ENCODE data around the gene FRMD4A.

FRMD4A gene

DNA sequence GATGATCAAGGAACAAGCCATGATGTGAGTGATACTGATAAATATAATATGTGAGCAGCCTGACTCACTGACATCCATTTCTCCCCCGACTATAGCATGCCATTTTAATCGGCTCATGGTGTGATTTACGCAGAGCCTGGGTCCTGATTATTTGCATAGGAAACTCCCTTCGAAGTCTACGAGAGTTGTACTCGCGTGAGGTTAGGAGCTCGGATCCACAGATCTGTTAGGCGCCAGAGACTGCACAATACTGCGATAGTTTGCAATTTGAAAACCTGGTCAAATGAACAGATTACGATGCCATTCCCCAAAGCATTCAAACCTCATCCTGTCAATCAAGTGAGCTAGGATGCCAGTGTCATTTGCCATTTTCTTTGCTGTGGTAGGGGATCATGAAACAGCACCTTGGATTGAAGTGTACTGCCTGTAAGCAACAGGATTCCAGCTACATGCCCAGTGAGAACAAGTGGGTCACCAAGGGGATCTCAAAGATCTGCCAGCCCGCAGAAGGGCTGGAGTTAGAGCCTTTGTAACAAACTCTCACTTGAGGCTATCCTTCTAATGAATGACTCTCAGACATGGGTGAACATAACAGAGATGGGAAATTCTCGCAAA, 158.3 kb downstream of the FRMD4A start:
- FAIRE-seq (no peak), DNase-seq (ENCODE audit: insufficient read length, low spot score) (no peak)
- TF ChIP-seq POU2F2 (IDR thresholded peaks at IDR 0.05; ENCODE audit: low read depth, low read length), result no peak
- no peak for TF ChIP-seq TAF1 (IDR thresholded peaks at IDR 0.05; ENCODE audit: low read depth, low read length)
- no peak for TF ChIP-seq POLR2A (IDR thresholded peaks at IDR 0.05; ENCODE audit: low read depth, low read length)
- TF ChIP-seq PAX5 (IDR thresholded peaks at IDR 0.05; ENCODE audit: insufficient read depth, low read length, severe bottlenecking), result no peak
- TF ChIP-seq POLR2AphosphoS5 (IDR thresholded peaks at IDR 0.05; ENCODE audit: low read depth, low read length), result no peak
- TF ChIP-seq SPI1 (IDR thresholded peaks at IDR 0.05; ENCODE audit: low read depth, low read length), result no peak

DNA sequence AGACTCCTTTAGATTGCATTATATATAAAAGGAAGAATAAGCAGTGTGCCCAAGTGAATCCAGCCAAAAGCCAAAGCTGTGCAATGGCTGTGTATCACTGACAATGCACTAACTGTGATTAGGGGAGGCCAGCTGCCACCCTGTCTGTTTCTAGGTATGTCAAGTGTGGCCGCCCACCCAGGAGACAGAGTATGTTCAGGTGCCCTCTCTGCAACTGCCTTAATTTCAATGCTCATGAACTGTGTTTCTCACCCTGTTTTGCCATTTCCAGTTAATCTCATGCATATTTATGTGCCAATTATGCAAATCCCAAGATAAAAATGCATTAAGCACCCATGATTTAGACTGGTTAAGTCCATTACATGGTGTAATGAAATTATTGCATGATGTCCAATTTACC, 159.4 kb downstream of the FRMD4A start:
- FAIRE-seq (no peak), DNase-seq (ENCODE audit: insufficient read length, low spot score) (no peak)
- no peak for TF ChIP-seq SPI1 (IDR thresholded peaks at IDR 0.05; ENCODE audit: low read depth, low read length)
- no peak for TF ChIP-seq TAF1 (IDR thresholded peaks at IDR 0.05; ENCODE audit: low read depth, low read length)
- no peak for TF ChIP-seq PAX5 (IDR thresholded peaks at IDR 0.05; ENCODE audit: insufficient read depth, low read length, severe bottlenecking)
- no peak for TF ChIP-seq POLR2A (IDR thresholded peaks at IDR 0.05; ENCODE audit: low read depth, low read length)
- no peak for TF ChIP-seq POLR2AphosphoS5 (IDR thresholded peaks at IDR 0.05; ENCODE audit: low read depth, low read length)
- TF ChIP-seq POU2F2 (IDR thresholded peaks at IDR 0.05; ENCODE audit: low read depth, low read length), result no peak

DNA sequence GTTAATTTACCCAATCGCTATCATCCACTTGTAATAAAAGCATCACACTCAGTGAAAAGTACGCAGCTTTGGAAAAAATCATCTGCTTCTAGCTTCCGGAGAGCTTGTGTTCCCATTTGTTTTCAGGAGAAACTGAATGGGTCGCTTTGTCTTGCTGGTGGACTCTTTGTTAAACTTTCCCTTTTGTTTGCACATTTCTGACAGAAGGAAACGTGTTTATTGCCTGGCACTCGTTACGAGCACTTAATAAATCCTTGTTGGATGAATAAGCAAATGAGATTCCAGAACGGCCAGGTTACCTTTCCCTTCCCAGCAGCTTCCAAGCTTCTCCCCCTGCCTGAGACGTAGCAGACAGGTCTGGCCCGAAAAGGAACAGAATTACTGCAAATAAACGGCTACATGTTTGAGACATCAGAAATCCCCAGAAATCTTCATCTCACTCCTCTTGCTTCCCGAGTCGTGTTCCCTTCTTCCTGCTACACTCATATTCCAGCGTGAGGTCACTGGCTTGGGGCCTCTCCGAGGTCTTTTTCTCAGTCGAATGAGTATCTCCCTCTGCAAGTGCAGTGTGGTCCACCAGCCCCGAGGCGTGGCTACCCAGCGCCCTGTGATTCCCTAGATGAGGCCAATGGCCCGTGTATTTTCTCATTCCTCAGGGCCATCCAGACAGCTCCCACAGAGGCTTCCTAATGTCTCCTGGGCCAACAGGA, 167.2 kb downstream of the FRMD4A start:
- no peak for FAIRE-seq
- no peak for DNase-seq (ENCODE audit: insufficient read length, low spot score)
- TF ChIP-seq TAF1 (IDR thresholded peaks at IDR 0.05; ENCODE audit: low read depth, low read length), result no peak
- TF ChIP-seq PAX5 (IDR thresholded peaks at IDR 0.05; ENCODE audit: insufficient read depth, low read length, severe bottlenecking), result no peak
- no peak for TF ChIP-seq POLR2AphosphoS5 (IDR thresholded peaks at IDR 0.05; ENCODE audit: low read depth, low read length)
- TF ChIP-seq POU2F2 (IDR thresholded peaks at IDR 0.05; ENCODE audit: low read depth, low read length), result no peak
- TF ChIP-seq POLR2A (IDR thresholded peaks at IDR 0.05; ENCODE audit: low read depth, low read length), result no peak
- TF ChIP-seq SPI1 (IDR thresholded peaks at IDR 0.05; ENCODE audit: low read depth, low read length), result no peak

DNA sequence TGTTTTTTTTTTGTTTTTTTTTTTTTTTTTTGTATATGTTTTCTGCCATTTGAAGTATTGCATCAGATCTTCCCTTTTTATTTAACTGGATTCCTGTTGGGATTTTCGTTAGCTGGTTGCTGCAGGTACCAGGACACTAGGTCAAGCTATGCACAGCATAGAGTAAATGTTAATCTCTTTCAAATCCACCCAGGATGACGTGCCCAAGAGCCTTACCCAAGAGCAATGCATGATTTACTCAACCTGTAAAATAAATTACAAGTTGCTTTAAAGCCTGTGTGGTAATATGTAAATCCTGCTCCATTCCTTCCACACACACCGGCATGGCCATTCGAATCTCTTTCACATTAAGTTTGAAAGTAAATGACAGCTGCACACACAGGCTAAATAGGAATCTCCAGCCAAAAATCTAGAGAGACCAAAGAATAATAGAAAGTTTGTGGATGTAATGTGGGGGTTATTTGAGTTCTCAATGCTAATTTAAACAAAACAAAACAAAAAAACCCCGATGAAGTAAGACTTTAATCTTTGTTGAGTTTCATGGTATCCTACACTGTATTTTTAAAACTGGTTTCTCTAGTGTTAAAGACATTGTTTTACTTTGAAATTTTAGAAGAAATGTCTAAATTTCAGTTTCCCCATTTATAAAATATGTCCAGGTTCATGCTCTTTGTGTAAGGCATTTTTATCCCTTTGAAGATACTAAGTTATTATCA, 167.9 kb downstream of the FRMD4A start:
- no peak for DNase-seq (ENCODE audit: insufficient read length, low spot score)
- TF ChIP-seq TAF1 (IDR thresholded peaks at IDR 0.05; ENCODE audit: low read depth, low read length), result no peak
- TF ChIP-seq POLR2AphosphoS5 (IDR thresholded peaks at IDR 0.05; ENCODE audit: low read depth, low read length), result no peak
- TF ChIP-seq PAX5 (IDR thresholded peaks at IDR 0.05; ENCODE audit: insufficient read depth, low read length, severe bottlenecking), result no peak
- TF ChIP-seq SPI1 (IDR thresholded peaks at IDR 0.05; ENCODE audit: low read depth, low read length), result no peak
- no peak for FAIRE-seq

DNA sequence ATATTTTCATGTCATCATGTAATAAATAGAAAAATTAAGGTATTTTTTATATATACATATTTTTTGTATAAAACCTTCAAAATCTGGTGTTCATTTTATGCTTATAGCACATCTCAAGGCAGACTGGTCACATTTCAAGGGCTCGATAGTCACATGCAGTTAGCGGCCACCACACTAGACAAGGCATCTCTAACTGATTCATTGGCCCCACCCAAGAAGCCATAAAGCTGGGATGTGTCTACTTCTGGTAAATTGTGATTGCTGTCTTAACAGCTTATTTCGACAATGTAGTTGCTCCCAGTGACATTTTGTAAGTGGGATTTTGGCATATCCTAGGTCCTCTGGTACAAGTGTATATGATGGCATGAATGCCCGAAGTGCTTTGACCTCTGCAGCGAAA, 168.7 kb downstream of the FRMD4A start:
- FAIRE-seq, result no peak
- TF ChIP-seq SPI1 (IDR thresholded peaks at IDR 0.05; ENCODE audit: low read depth, low read length) (no peak), POLR2A (IDR thresholded peaks at IDR 0.05; ENCODE audit: low read depth, low read length) (no peak), PAX5 (IDR thresholded peaks at IDR 0.05; ENCODE audit: insufficient read depth, low read length, severe bottlenecking) (no peak), TAF1 (IDR thresholded peaks at IDR 0.05; ENCODE audit: low read depth, low read length) (no peak), POLR2AphosphoS5 (IDR thresholded peaks at IDR 0.05; ENCODE audit: low read depth, low read length) (no peak), POU2F2 (IDR thresholded peaks at IDR 0.05; ENCODE audit: low read depth, low read length) (no peak)
- no peak for DNase-seq (ENCODE audit: insufficient read length, low spot score)

DNA sequence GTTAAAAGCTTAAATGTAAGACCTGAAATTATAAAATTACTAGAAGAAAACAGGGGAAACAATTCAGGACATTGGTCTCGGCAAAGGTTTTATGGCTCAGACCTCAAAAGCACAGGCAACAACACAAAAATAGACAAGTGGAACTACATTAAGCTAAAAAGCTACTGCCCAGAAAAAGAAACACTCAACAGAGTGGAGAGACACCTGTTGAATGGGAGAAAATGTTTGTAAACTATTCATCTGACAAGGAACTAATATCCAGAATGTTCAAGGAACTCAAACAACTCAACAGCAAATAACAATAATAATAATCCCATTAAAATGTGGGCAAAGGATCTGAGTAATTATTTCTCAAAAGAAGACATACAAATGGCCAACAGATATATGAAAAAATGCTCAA, 170.4 kb downstream of the FRMD4A start:
- DNase-seq (ENCODE audit: insufficient read length, low spot score), result no peak
- FAIRE-seq, result no peak
- TF ChIP-seq POU2F2 (IDR thresholded peaks at IDR 0.05; ENCODE audit: low read depth, low read length) (no peak), PAX5 (IDR thresholded peaks at IDR 0.05; ENCODE audit: insufficient read depth, low read length, severe bottlenecking) (no peak), TAF1 (IDR thresholded peaks at IDR 0.05; ENCODE audit: low read depth, low read length) (no peak), POLR2AphosphoS5 (IDR thresholded peaks at IDR 0.05; ENCODE audit: low read depth, low read length) (no peak), SPI1 (IDR thresholded peaks at IDR 0.05; ENCODE audit: low read depth, low read length) (no peak), POLR2A (IDR thresholded peaks at IDR 0.05; ENCODE audit: low read depth, low read length) (no peak)

DNA sequence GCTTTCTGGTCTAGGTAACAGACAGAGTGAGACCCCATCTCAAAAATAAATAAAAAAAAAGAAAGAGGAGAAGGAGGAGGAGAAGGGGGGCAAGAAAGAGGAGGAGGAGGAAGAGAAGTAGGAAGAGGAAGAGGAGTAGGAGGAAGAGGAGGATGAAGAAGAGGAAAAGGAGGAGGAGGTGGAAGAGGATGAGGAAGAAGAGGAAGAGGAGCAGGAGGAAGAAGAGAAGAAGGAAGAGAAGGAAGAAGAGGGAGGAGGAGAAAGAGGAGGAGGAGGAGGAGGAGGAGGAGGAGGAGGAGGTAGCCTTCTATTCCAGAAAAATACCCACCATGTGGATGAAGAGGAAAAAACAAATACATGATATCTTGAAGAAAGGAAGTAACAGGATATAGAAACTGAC, 172.1 kb downstream of the FRMD4A start:
- no peak for FAIRE-seq
- TF ChIP-seq TAF1 (IDR thresholded peaks at IDR 0.05; ENCODE audit: low read depth, low read length) (no peak), POU2F2 (IDR thresholded peaks at IDR 0.05; ENCODE audit: low read depth, low read length) (no peak), POLR2A (IDR thresholded peaks at IDR 0.05; ENCODE audit: low read depth, low read length) (no peak), PAX5 (IDR thresholded peaks at IDR 0.05; ENCODE audit: insufficient read depth, low read length, severe bottlenecking) (no peak), POLR2AphosphoS5 (IDR thresholded peaks at IDR 0.05; ENCODE audit: low read depth, low read length) (no peak), SPI1 (IDR thresholded peaks at IDR 0.05; ENCODE audit: low read depth, low read length) (no peak)
- DNase-seq (ENCODE audit: insufficient read length, low spot score), result no peak

DNA sequence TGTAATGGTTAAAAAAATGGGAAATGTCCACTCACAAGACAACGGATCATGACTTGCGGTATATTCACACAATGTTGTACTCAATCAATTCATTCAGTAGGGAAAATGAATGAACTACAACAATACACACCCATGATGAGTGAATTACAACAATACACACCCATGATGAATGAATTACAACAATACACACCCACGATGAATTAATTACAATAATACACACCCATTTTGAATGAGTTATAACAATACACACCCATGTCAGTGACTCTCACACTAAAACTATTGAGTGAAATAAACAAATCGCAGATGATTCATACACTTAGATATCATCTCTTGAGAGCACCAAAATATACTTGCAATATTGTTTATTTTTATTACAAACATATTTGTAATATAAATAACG, 174.6 kb downstream of the FRMD4A start:
- DNase-seq (ENCODE audit: insufficient read length, low spot score) (no peak), FAIRE-seq (no peak)
- TF ChIP-seq TAF1 (IDR thresholded peaks at IDR 0.05; ENCODE audit: low read depth, low read length) (no peak), POU2F2 (IDR thresholded peaks at IDR 0.05; ENCODE audit: low read depth, low read length) (no peak), SPI1 (IDR thresholded peaks at IDR 0.05; ENCODE audit: low read depth, low read length) (no peak), POLR2AphosphoS5 (IDR thresholded peaks at IDR 0.05; ENCODE audit: low read depth, low read length) (no peak), PAX5 (IDR thresholded peaks at IDR 0.05; ENCODE audit: insufficient read depth, low read length, severe bottlenecking) (no peak), POLR2A (IDR thresholded peaks at IDR 0.05; ENCODE audit: low read depth, low read length) (no peak)

DNA sequence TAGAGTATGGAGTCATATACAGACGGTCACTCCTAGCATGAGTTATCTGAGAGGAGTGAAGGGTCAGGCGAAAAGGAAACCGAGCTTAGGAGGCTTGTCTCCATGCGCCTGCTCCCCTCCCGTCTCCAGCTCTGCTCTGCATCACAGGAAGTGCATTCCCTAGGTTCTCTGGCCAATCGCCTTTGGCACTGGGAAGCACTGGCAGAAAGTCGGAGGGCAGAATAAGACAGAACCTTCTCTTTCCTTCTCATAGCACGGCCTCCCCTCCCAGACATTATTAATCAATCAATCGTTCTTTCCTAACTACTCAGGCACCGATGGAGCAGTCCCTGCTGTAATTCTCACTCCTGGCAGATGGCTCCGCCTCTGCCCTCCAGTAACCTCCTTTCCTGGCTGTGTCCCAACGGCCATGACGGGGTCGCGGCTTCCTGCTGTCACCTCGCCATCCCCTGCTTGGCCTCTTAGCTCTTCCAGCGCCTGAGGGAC, 177.1 kb downstream of the FRMD4A start:
- FAIRE-seq (no peak), DNase-seq (ENCODE audit: insufficient read length, low spot score) (no peak)
- no peak for TF ChIP-seq POLR2A (IDR thresholded peaks at IDR 0.05; ENCODE audit: low read depth, low read length)
- no peak for TF ChIP-seq SPI1 (IDR thresholded peaks at IDR 0.05; ENCODE audit: low read depth, low read length)
- TF ChIP-seq POLR2AphosphoS5 (IDR thresholded peaks at IDR 0.05; ENCODE audit: low read depth, low read length), result no peak
- TF ChIP-seq PAX5 (IDR thresholded peaks at IDR 0.05; ENCODE audit: insufficient read depth, low read length, severe bottlenecking), result no peak
- TF ChIP-seq POU2F2 (IDR thresholded peaks at IDR 0.05; ENCODE audit: low read depth, low read length), result no peak
- no peak for TF ChIP-seq TAF1 (IDR thresholded peaks at IDR 0.05; ENCODE audit: low read depth, low read length)
